HEK293T (cell line): Measurements from ENCODE around the gene SUMO3.

Experiments
- ARNT ChIP-seq: fragments of 450-650 bp; IDR thresholded peaks from 2 replicates; pipeline ENCODE4 v1.6.1; 2017; ENCODE audit warnings: mild to moderate bottlenecking
- BHLHE40 ChIP-seq: fragments of 450-650 bp; IDR thresholded peaks from 2 replicates; pipeline ENCODE4 v1.6.1; 2016; ENCODE audit warnings: mild to moderate bottlenecking, moderate library complexity, borderline replicate concordance
- ELF4 ChIP-seq: fragments of 450-650 bp; IDR thresholded peaks from 2 replicates; pipeline ENCODE4 v1.6.1; 2017; ENCODE audit warnings: antibody characterized with exemption
- FOXA1 ChIP-seq: fragments of 450-650 bp; IDR thresholded peaks from 2 replicates; pipeline ENCODE4 v1.6.1; 2016; ENCODE audit warnings: mild to moderate bottlenecking
- FOXK2 ChIP-seq: fragments of 450-650 bp; IDR thresholded peaks from 2 replicates; pipeline ENCODE4 v1.6.1; 2016; ENCODE audit warnings: mild to moderate bottlenecking
- FOXM1 ChIP-seq: fragments of 450-650 bp; IDR thresholded peaks from 2 replicates; pipeline ENCODE4 v1.6.1; 2017; ENCODE audit warnings: mild to moderate bottlenecking, borderline replicate concordance
- SUZ12 ChIP-seq: fragments of 450-650 bp; IDR thresholded peaks from 2 replicates; pipeline ENCODE4 v1.6.1; 2016; ENCODE audit warnings: mild to moderate bottlenecking
- TARDBP ChIP-seq: fragments of 450-650 bp; IDR thresholded peaks from 2 replicates; pipeline ENCODE4 v1.6.1; 2016

GRCh38 chr21:44836666-44837471, 19.0 kb upstream of the SUMO3 start:
- TF ChIP-seq SUZ12, result no peak
- TF ChIP-seq FOXK2, result no peak
- TF ChIP-seq BHLHE40, result no peak
- no peak for TF ChIP-seq FOXA1
- no peak for TF ChIP-seq TARDBP
- TF ChIP-seq ARNT, result no peak
- no peak for TF ChIP-seq ELF4
- TF ChIP-seq FOXM1, result no peak
